HEK293T (cell line): ENCODE data around the gene SLC22A31.
"Not testable (repeated sequence)": the region's sequence is repeated elsewhere in the genome, so short reads cannot be mapped to it uniquely, and the experiment has no call there.

ENCODE experiments used
- CTCF ChIA-PET: fragments of 350-600 bp; formaldehyde crosslinking; extraction: SDS; loops from one replicate; lab custom pipeline; 2021; ENCODE audit warnings: antibody characterized with exemption, inconsistent platforms; lab: Yijun Ruan, JAX
- POLR2A ChIA-PET: fragments of 350-600 bp; formaldehyde crosslinking; extraction: SDS; loops from one replicate; lab custom pipeline; 2020; ENCODE audit warnings: antibody characterized with exemption, inconsistent platforms; lab: Yijun Ruan, JAX
- DNase-seq: peaks from one replicate; pipeline ENCODE4 v3.0.0; 2012; ENCODE audit warnings: mixed read lengths; ENCODE audit errors: extremely low spot score
- ARNT ChIP-seq: fragments of 450-650 bp; IDR thresholded peaks from 2 replicates; pipeline ENCODE4 v1.6.1; 2017; ENCODE audit warnings: mild to moderate bottlenecking
- BHLHE40 ChIP-seq: fragments of 450-650 bp; IDR thresholded peaks from 2 replicates; pipeline ENCODE4 v1.6.1; 2016; ENCODE audit warnings: mild to moderate bottlenecking, moderate library complexity, borderline replicate concordance
- CTBP1 ChIP-seq: fragments of 450-650 bp; IDR thresholded peaks from 2 replicates; pipeline ENCODE4 v1.6.1; 2016; ENCODE audit warnings: borderline replicate concordance
- ELF4 ChIP-seq: fragments of 450-650 bp; IDR thresholded peaks from 2 replicates; pipeline ENCODE4 v1.6.1; 2017; ENCODE audit warnings: antibody characterized with exemption
- FOXA1 ChIP-seq: fragments of 450-650 bp; IDR thresholded peaks from 2 replicates; pipeline ENCODE4 v1.6.1; 2016; ENCODE audit warnings: mild to moderate bottlenecking
- FOXK2 ChIP-seq: fragments of 450-650 bp; IDR thresholded peaks from 2 replicates; pipeline ENCODE4 v1.6.1; 2016; ENCODE audit warnings: mild to moderate bottlenecking
- FOXM1 ChIP-seq: fragments of 450-650 bp; IDR thresholded peaks from 2 replicates; pipeline ENCODE4 v1.6.1; 2017; ENCODE audit warnings: mild to moderate bottlenecking, borderline replicate concordance
- HDGF ChIP-seq: fragments of 450-650 bp; IDR thresholded peaks from 2 replicates; pipeline ENCODE4 v1.6.1; 2017; ENCODE audit warnings: antibody characterized with exemption, borderline replicate concordance
- L3MBTL2 ChIP-seq: fragments of 450-650 bp; conservative IDR thresholded peaks from 2 replicates; pipeline ENCODE4 v1.6.1; 2016; ENCODE audit warnings: mild to moderate bottlenecking
- LEF1 ChIP-seq: fragments of 450-650 bp; IDR thresholded peaks from 2 replicates; pipeline ENCODE4 v1.6.1; 2017; ENCODE audit warnings: mild to moderate bottlenecking, borderline replicate concordance
- NFRKB ChIP-seq: fragments of 450-650 bp; IDR thresholded peaks from 2 replicates; pipeline ENCODE4 v1.6.1; 2016; ENCODE audit warnings: mild to moderate bottlenecking, moderate library complexity
- PKNOX1 ChIP-seq: fragments of 450-650 bp; IDR thresholded peaks from 2 replicates; pipeline ENCODE4 v1.6.1; 2016
- SP1 ChIP-seq: fragments of 450-650 bp; IDR thresholded peaks from 2 replicates; pipeline ENCODE4 v1.6.1; 2017
- SUZ12 ChIP-seq: fragments of 450-650 bp; IDR thresholded peaks from 2 replicates; pipeline ENCODE4 v1.6.1; 2016; ENCODE audit warnings: mild to moderate bottlenecking
- TARDBP ChIP-seq: fragments of 450-650 bp; IDR thresholded peaks from 2 replicates; pipeline ENCODE4 v1.6.1; 2016
- ZNF384 ChIP-seq: fragments of 450-650 bp; IDR thresholded peaks from 2 replicates; pipeline ENCODE4 v1.6.1; 2016

SLC22A31 gene

GRCh38 chr16:89187770-89188392, 12.5 kb downstream of the SLC22A31 start:
- no peak for DNase-seq
- ChIA-PET POLR2A (no interaction called here), CTCF (no interaction called here)
- TF ChIP-seq HDGF (no peak), FOXA1 (no peak), FOXK2 (no peak), PKNOX1 (no peak), SUZ12 (no peak), LEF1 (no peak), FOXM1 (no peak), BHLHE40 (no peak), ZNF384 (no peak), CTBP1 (no peak), SP1 (no peak), L3MBTL2 (no peak), ARNT (no peak)

GRCh38 chr16:89187032-89187769, 13.1 kb downstream of the SLC22A31 start:
- ChIA-PET POLR2A (no interaction called here), CTCF (no interaction called here)

GRCh38 chr16:89186593-89187031, 13.7 kb downstream of the SLC22A31 start:
- CTCF ChIA-PET, DNase-seq, POLR2A ChIA-PET: not testable (repeated sequence)

More at GRCh38 chr16:89187032-89187769, 13.1 kb downstream of the SLC22A31 start:
- no peak for DNase-seq
- no peak for TF ChIP-seq FOXA1
- no peak for TF ChIP-seq TARDBP
- TF ChIP-seq SP1, result no peak
- TF ChIP-seq SUZ12, result no peak
- TF ChIP-seq LEF1, result no peak
- no peak for TF ChIP-seq BHLHE40
- TF ChIP-seq ELF4, result no peak
- no peak for TF ChIP-seq ARNT
- TF ChIP-seq CTBP1, result no peak
- TF ChIP-seq ZNF384, result no peak

- POLR2A ChIA-PET, CTCF ChIA-PET, DNase-seq: not testable (repeated sequence)
Observed at GRCh38 chr16:89185887-89186592, 14.3 kb downstream of the SLC22A31 start.

- CTCF ChIA-PET, result no interaction called here
- POLR2A ChIA-PET, result no interaction called here
- no peak for DNase-seq
- TF ChIP-seq L3MBTL2 (no peak), SP1 (no peak), ARNT (no peak), CTBP1 (no peak), LEF1 (no peak)
Observed at GRCh38 chr16:89184933-89185794, 15.2 kb downstream of the SLC22A31 start.

- DNase-seq, result no peak
- TF ChIP-seq PKNOX1 (no peak), NFRKB (no peak), FOXK2 (no peak), BHLHE40 (no peak), SUZ12 (no peak), CTBP1 (no peak), FOXA1 (no peak), ELF4 (no peak), HDGF (no peak), L3MBTL2 (no peak), FOXM1 (no peak), LEF1 (no peak)
- CTCF ChIA-PET, result no interaction called here
- POLR2A ChIA-PET, result no interaction called here
Observed at GRCh38 chr16:89184677-89184932, 15.7 kb downstream of the SLC22A31 start.

- POLR2A ChIA-PET, result no interaction called here
- CTCF ChIA-PET, result no interaction called here
- TF ChIP-seq FOXA1 (no peak), ARNT (no peak), ELF4 (no peak), FOXK2 (no peak), BHLHE40 (no peak), HDGF (no peak), SP1 (no peak), PKNOX1 (no peak), L3MBTL2 (no peak), LEF1 (no peak), CTBP1 (no peak), NFRKB (no peak), TARDBP (no peak), SUZ12 (no peak), FOXM1 (no peak), ZNF384 (no peak)
- no peak for DNase-seq
Observed at GRCh38 chr16:89183975-89184676, 16.2 kb downstream of the SLC22A31 start.
